HCT116 (cell line): Measurements from ENCODE around the gene CRLF1. TPM values are rescaled to one million over a fixed set of nuclear protein-coding genes. Genes with fewer than 3 reads are reported as not detected.

Source experiments
- ATAC-seq: fragments of 200-7000 bp; cut with Tn5 transposase; 2 replicates; pipeline ENCODE4 v1.9.1; 2020; ENCODE audit warnings: mild to moderate bottlenecking, moderate library complexity
- BruUV-seq: library from RNA; stranded (reverse); fragments of 400-500 nt; replicated peaks from 2 replicates; lab custom pipeline; 2021; lab: Mats Ljungman, UMichigan
- CTCF ChIA-PET: fragments of 300-600 bp; sonication (Branson Sonifier 250); formaldehyde crosslinking; loops from one replicate; lab custom pipeline; 2021; ENCODE audit warnings: antibody characterized with exemption; lab: Charles Lee
- POLR2A ChIA-PET: fragments of 300-600, 350-600 bp; sonication (Branson Sonifier 250); formaldehyde crosslinking; loops from one replicate; lab custom pipeline; 2021; ENCODE audit warnings: antibody characterized with exemption; lab: Charles Lee
- RAD21 ChIA-PET, 2 experiments: fragments of 300-600 bp; sonication (Branson Sonifier 250); formaldehyde crosslinking; loops; one replicate each; lab custom pipeline; 2023; ENCODE audit warnings: low total read pairs in 2 of 2; ENCODE audit not compliant: uncharacterized antibody in 2 of 2, unreplicated experiment in 2 of 2, low non-redundant PET in 1 of 2; lab: Charles Lee
- DNase-seq: peaks from one replicate; pipeline ENCODE4 v3.0.0-alpha.2; 2010; ENCODE audit warnings: low read depth, low spot score
- H2AFZ ChIP-seq: fragments of 200-600 bp; shearing (Covaris generic), sonication (generic); 2 replicates; pipeline ENCODE4 v1.6.1; 2017; ENCODE audit warnings: low read depth, mixed run types, mixed read lengths, antibody characterized with exemption, low read length; ENCODE audit not compliant: poor library complexity, severe bottlenecking
- H3K27ac ChIP-seq: 2 replicates; pipeline ENCODE4 v1.5.1; 2012; ENCODE audit warnings: low read depth, low read length
- H3K27me3 ChIP-seq: fragments of 200-600 bp; sonication (generic); 2 replicates; pipeline ENCODE4 v1.6.1; 2016; ENCODE audit warnings: mixed run types, low read length, mixed read lengths; ENCODE audit not compliant: insufficient read depth
- H3K36me3 ChIP-seq, 2 experiments: fragments of 200-500 bp in 1 of 2; fragments of 200-600 bp in 1 of 2; sonication (Bioruptor generic) in 1 of 2; sonication (generic) in 1 of 2; 2 replicates each; pipeline versions ENCODE4 v1.5.1 to v1.6.1; 2014 to 2016; ENCODE audit warnings: low read length in 2 of 2, inconsistent platforms in 1 of 2, mixed read lengths in 1 of 2, mixed run types in 1 of 2; ENCODE audit not compliant: insufficient read depth in 2 of 2, control insufficient read depth in 1 of 2
- H3K4me1 ChIP-seq, 2 experiments: fragments of 200-600 bp in 1 of 2; sonication (generic) in 1 of 2; 2 replicates each; pipeline versions ENCODE4 v1.5.1 to v1.6.1; 2012 to 2017; ENCODE audit warnings: low read length in 2 of 2, inconsistent platforms in 1 of 2, mild to moderate bottlenecking in 1 of 2, mixed read lengths in 1 of 2, mixed run types in 1 of 2, moderate library complexity in 1 of 2; ENCODE audit not compliant: insufficient read depth in 2 of 2, control insufficient read depth in 1 of 2
- H3K4me2 ChIP-seq: fragments of 200-600 bp; sonication (generic); 2 replicates; pipeline ENCODE4 v1.6.1; 2017; ENCODE audit warnings: mixed run types, low read length, mixed read lengths
- H3K4me3 ChIP-seq, 2 experiments: fragments of 200-600 bp in 1 of 2; sonication (generic) in 1 of 2; replicated peaks in 1 of 2; 2 replicates each; pipeline ENCODE4 v1.5.1; 2011 to 2016; ENCODE audit warnings: low read length in 2 of 2, control low read depth in 1 of 2, low read depth in 1 of 2, mild to moderate bottlenecking in 1 of 2, mixed read lengths in 1 of 2, mixed run types in 1 of 2
- H3K79me2 ChIP-seq: fragments of 200-600 bp; sonication (generic); 2 replicates; pipeline ENCODE4 v1.6.1; 2017; ENCODE audit warnings: mild to moderate bottlenecking, mixed run types, low read length, moderate library complexity, mixed read lengths; ENCODE audit not compliant: insufficient read depth
- H3K9ac ChIP-seq: fragments of 200-600 bp; sonication (generic); 2 replicates; pipeline ENCODE4 v1.6.1; 2016; ENCODE audit warnings: low read length, mixed read lengths
- H3K9me2 ChIP-seq: fragments of 200-600 bp; sonication (generic), shearing (Covaris generic); 2 replicates; pipeline ENCODE4 v1.6.1; 2017; ENCODE audit warnings: mixed run types, mild to moderate bottlenecking, moderate library complexity; ENCODE audit not compliant: insufficient read depth
- H3K9me3 ChIP-seq, 2 experiments: fragments of 200-500 bp in 1 of 2; fragments of 200-600 bp in 1 of 2; sonication (Bioruptor generic) in 1 of 2; sonication (generic) in 1 of 2; 2 replicates each; pipeline ENCODE4 v1.6.1; 2014 to 2017; ENCODE audit warnings: low read length in 2 of 2, mixed read lengths in 2 of 2, inconsistent platforms in 1 of 2, low read depth in 1 of 2, mild to moderate bottlenecking in 1 of 2, mixed run types in 1 of 2, moderate library complexity in 1 of 2; ENCODE audit not compliant: control insufficient read depth in 1 of 2, insufficient read depth in 1 of 2
- H4K20me1 ChIP-seq: fragments of 200-600 bp; sonication (generic), shearing (Covaris generic); 2 replicates; pipeline ENCODE4 v1.6.1; 2017; ENCODE audit warnings: mixed run types, mild to moderate bottlenecking, moderate library complexity; ENCODE audit not compliant: insufficient read depth
- EGR1 ChIP-seq: IDR thresholded peaks from 2 replicates; pipeline ENCODE4 v1.6.1; 2012; ENCODE audit warnings: low read depth
- ELF1 ChIP-seq: IDR thresholded peaks from 2 replicates; pipeline ENCODE4 v1.6.1; 2012; ENCODE audit warnings: low read depth, borderline replicate concordance
- EZH2phosphoT487 ChIP-seq: fragments of 200-600 bp; IDR thresholded peaks from 2 replicates; pipeline ENCODE4 v1.6.1; 2018; ENCODE audit warnings: antibody characterized with exemption, borderline replicate concordance
- JUND ChIP-seq: IDR thresholded peaks from 2 replicates; pipeline ENCODE4 v1.6.1; 2012
- POLR2A ChIP-seq: IDR thresholded peaks from 2 replicates; pipeline ENCODE4 v1.7.0; 2011; ENCODE audit warnings: borderline replicate concordance; ENCODE audit not compliant: insufficient read depth, insufficient read length; ENCODE audit errors: extremely low read depth
- RAD21 ChIP-seq: IDR thresholded peaks from 2 replicates; pipeline ENCODE4 v1.6.1; 2012; ENCODE audit warnings: low read depth, mild to moderate bottlenecking
- SIN3A ChIP-seq: IDR thresholded peaks from 2 replicates; pipeline ENCODE4 v1.6.1; 2012; ENCODE audit warnings: low read depth
- SRF ChIP-seq: IDR thresholded peaks from 2 replicates; pipeline ENCODE4 v1.6.1; 2012; ENCODE audit warnings: low read depth
- TCF7L2 ChIP-seq: IDR thresholded peaks from 2 replicates; pipeline ENCODE4 v1.7.0; 2011; ENCODE audit warnings: borderline replicate concordance, inconsistent platforms; ENCODE audit not compliant: insufficient read depth, insufficient read length; ENCODE audit errors: extremely low read depth
- ZBTB33 ChIP-seq: IDR thresholded peaks from 2 replicates; pipeline ENCODE4 v1.6.1; 2011; ENCODE audit warnings: mild to moderate bottlenecking, low read length, moderate library complexity; ENCODE audit not compliant: insufficient replicate concordance; ENCODE audit errors: extremely low read depth
- intact Hi-C: fragments of 100-400 bp; cut with micrococcal nuclease; formaldehyde crosslinking; loops from 2 replicates; pipeline ENCODE4 v1.10.0; 2022
- total RNA-seq: library from RNA; stranded (reverse); gene quantifications from one replicate; pipeline ENCODE4 v1.2.1, GENCODE V29; 2021; ENCODE audit not compliant: unreplicated experiment
- TF ChIP-seq, protein P1 (sequence below): IDR thresholded peaks from 2 replicates; pipeline ENCODE4 v1.6.1; 2012; ENCODE audit warnings: low read depth
- TF ChIP-seq, protein P2 (sequence below), 3 experiments: fragments of 200-600 bp in 1 of 3; sonication (generic) in 1 of 3; IDR thresholded peaks in 2 of 3; conservative IDR thresholded peaks in 1 of 3; 2 replicates each; pipeline ENCODE4 v1.5.1; 2012 to 2017; ENCODE audit warnings: low read depth in 2 of 3, low read length in 2 of 3, antibody characterized with exemption in 1 of 3, borderline replicate concordance in 1 of 3, control low read depth in 1 of 3, mild to moderate bottlenecking in 1 of 3, mixed read lengths in 1 of 3, mixed run types in 1 of 3, moderate library complexity in 1 of 3; ENCODE audit not compliant: insufficient read depth in 1 of 3
- TF ChIP-seq, protein P3 (sequence below): IDR thresholded peaks from 2 replicates; pipeline ENCODE4 v1.6.1; 2012

CRLF1 gene
- total RNA-seq, 1 experiment from 2014 or later, result 43.0 TPM

- Histone ChIP-seq H3K79me2 (no peaks in the 10 kb centered on the region), H3K4me1 (peaks cover 19 to 21% of the 10 kb centered on the region in 2 experiments), H4K20me1 (no peaks in the 10 kb centered on the region), H3K4me3 (no peak overlapping the region), H3K9me2 (no peaks in the 10 kb centered on the region), H3K27ac (no peak overlapping the region), H3K36me3 (no peaks in the 10 kb centered on the region), H3K4me2 (no peak overlapping the region), H2AFZ (no peak overlapping the region), H3K9ac (no peak overlapping the region), H3K27me3 (peaks cover 11% of the 10 kb centered on the region; the same call in 1 of the 2 replicates), H3K9me3 (no peaks in the 10 kb centered on the region)
- POLR2A ChIA-PET, result no interaction called here
- CTCF ChIA-PET, result no interaction called here
- no TSS peak for BruUV-seq
- DNase-seq (no peak), ATAC-seq (no peak)
- RAD21 ChIA-PET, result no interaction called here
- TF ChIP-seq JUND, result no peak
- TF ChIP-seq SRF, result no peak
- no peak for TF ChIP-seq SIN3A
- intact Hi-C loops, result no loop called here
These were observed 1.4 kb downstream of the CRLF1 start for GRCh38 chr19:18605196-18605545.

DNA sequence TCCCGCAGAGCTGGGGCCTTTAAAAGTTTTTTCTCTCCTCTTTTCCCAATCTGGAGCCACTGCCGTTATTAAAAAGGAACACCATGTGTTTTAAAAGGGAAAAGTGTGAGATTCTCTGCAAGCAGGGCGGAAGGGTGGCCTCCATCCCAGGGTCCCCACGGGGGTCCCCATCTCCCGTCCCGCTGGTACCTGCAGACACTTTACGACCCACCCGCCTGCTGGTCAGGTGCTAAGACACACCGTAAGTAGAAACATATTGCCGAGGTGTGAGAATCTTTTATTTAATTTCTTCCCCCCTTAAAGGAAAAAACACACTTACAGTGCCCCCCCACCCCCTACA is 1.8 kb downstream of the CRLF1 start:
- H3K27ac ChIP-seq, result no peak overlapping the region
- peaks cover 15 to 18% of the 10 kb centered on the region in 2 experiments for H3K4me1 ChIP-seq
- no TSS peak for BruUV-seq
- no peak overlapping the region for H3K9ac ChIP-seq
- ChIA-PET CTCF (no interaction called here), POLR2A (no interaction called here), RAD21 (no interaction called here)
- no peak overlapping the region for H3K4me3 ChIP-seq
- H3K9me2 ChIP-seq, result no peaks in the 10 kb centered on the region
- intact Hi-C loops, result no loop called here
- H3K36me3 ChIP-seq, result no peaks in the 10 kb centered on the region
- no peaks in the 10 kb centered on the region for H3K79me2 ChIP-seq
- H3K4me2 ChIP-seq, result no peak overlapping the region
- H2AFZ ChIP-seq, result no peak overlapping the region
- ATAC-seq (no peak), DNase-seq (no peak)
- peaks cover 9% of the 10 kb centered on the region; the same call in 1 of the 2 replicates for H3K27me3 ChIP-seq
- no peaks in the 10 kb centered on the region for H3K9me3 ChIP-seq
- no peaks in the 10 kb centered on the region for H4K20me1 ChIP-seq
- no peak for TF ChIP-seq ELF1
- TF ChIP-seq, protein P1, sequence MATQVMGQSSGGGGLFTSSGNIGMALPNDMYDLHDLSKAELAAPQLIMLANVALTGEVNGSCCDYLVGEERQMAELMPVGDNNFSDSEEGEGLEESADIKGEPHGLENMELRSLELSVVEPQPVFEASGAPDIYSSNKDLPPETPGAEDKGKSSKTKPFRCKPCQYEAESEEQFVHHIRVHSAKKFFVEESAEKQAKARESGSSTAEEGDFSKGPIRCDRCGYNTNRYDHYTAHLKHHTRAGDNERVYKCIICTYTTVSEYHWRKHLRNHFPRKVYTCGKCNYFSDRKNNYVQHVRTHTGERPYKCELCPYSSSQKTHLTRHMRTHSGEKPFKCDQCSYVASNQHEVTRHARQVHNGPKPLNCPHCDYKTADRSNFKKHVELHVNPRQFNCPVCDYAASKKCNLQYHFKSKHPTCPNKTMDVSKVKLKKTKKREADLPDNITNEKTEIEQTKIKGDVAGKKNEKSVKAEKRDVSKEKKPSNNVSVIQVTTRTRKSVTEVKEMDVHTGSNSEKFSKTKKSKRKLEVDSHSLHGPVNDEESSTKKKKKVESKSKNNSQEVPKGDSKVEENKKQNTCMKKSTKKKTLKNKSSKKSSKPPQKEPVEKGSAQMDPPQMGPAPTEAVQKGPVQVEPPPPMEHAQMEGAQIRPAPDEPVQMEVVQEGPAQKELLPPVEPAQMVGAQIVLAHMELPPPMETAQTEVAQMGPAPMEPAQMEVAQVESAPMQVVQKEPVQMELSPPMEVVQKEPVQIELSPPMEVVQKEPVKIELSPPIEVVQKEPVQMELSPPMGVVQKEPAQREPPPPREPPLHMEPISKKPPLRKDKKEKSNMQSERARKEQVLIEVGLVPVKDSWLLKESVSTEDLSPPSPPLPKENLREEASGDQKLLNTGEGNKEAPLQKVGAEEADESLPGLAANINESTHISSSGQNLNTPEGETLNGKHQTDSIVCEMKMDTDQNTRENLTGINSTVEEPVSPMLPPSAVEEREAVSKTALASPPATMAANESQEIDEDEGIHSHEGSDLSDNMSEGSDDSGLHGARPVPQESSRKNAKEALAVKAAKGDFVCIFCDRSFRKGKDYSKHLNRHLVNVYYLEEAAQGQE, result no peak
- no peak for TF ChIP-seq JUND
- no peak for TF ChIP-seq ZBTB33
- TF ChIP-seq EGR1, result no peak
- TF ChIP-seq RAD21, result no peak
- TF ChIP-seq POLR2A, result no peak
- TF ChIP-seq EZH2phosphoT487, result no peak
- TF ChIP-seq, protein P2, sequence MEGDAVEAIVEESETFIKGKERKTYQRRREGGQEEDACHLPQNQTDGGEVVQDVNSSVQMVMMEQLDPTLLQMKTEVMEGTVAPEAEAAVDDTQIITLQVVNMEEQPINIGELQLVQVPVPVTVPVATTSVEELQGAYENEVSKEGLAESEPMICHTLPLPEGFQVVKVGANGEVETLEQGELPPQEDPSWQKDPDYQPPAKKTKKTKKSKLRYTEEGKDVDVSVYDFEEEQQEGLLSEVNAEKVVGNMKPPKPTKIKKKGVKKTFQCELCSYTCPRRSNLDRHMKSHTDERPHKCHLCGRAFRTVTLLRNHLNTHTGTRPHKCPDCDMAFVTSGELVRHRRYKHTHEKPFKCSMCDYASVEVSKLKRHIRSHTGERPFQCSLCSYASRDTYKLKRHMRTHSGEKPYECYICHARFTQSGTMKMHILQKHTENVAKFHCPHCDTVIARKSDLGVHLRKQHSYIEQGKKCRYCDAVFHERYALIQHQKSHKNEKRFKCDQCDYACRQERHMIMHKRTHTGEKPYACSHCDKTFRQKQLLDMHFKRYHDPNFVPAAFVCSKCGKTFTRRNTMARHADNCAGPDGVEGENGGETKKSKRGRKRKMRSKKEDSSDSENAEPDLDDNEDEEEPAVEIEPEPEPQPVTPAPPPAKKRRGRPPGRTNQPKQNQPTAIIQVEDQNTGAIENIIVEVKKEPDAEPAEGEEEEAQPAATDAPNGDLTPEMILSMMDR (IDR thresholded peaks at IDR 0.05 in 2 of 3, conservative IDR thresholded peaks at IDR 0.05 in 1 of 3; ENCODE audit: borderline replicate concordance in 1 of 3, insufficient read depth in 1 of 3, low read depth in 2 of 3, low read length in 2 of 3), result no peak
- TF ChIP-seq SRF, result no peak
- TF ChIP-seq, protein P3, sequence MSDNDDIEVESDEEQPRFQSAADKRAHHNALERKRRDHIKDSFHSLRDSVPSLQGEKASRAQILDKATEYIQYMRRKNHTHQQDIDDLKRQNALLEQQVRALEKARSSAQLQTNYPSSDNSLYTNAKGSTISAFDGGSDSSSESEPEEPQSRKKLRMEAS, result no peak
- TF ChIP-seq TCF7L2, result no peak
